ENCODE results near the gene ZNF845. TPM values are rescaled to one million over a fixed set of nuclear protein-coding genes. Genes with fewer than 3 reads are reported as not detected.

ZNF845 gene
- total RNA-seq: 4.6 and 5.0 TPM in 2 replicates
- polyA plus RNA-seq: 0.78 and 0.88 TPM in 2 replicates
- polyA plus RNA-seq (2011; cell fraction: cytosol; rRNA removed): 1.2 and 1.5 TPM in 2 replicates
- 1.9 and 2.3 TPM in 2 replicates for polyA plus RNA-seq (2011; cell fraction: nucleus; rRNA removed)
- polyA plus RNA-seq (2012): 3.5 and 4.0 TPM in 2 replicates
- polyA minus RNA-seq: 4.1 and 5.8 TPM in 2 replicates
- polyA minus RNA-seq (2011; cell fraction: cytosol; rRNA and poly(A)+ RNA removed): 2.9 TPM
- 3.0 and 5.0 TPM in 2 replicates for polyA minus RNA-seq (2011; cell fraction: nucleus; rRNA and poly(A)+ RNA removed)
- percentile 65 among the genes with signal in this experiment for Bru-seq, nascent RNA
- BruChase-seq, experiment 1, labeled RNA remaining after a 6-hour chase: percentile 55 among the genes with signal in this experiment
- BruChase-seq, experiment 2, labeled RNA remaining after a 2-hour chase: percentile 56 among the genes with signal in this experiment
- long read RNA-seq, full-length matches to known transcripts: 7 of 11 reads
- long read RNA-seq, partial matches to known transcripts: 0 of 11 reads
- long read RNA-seq, other reads (novel, unspliced or antisense): 4 of 11 reads

DNA sequence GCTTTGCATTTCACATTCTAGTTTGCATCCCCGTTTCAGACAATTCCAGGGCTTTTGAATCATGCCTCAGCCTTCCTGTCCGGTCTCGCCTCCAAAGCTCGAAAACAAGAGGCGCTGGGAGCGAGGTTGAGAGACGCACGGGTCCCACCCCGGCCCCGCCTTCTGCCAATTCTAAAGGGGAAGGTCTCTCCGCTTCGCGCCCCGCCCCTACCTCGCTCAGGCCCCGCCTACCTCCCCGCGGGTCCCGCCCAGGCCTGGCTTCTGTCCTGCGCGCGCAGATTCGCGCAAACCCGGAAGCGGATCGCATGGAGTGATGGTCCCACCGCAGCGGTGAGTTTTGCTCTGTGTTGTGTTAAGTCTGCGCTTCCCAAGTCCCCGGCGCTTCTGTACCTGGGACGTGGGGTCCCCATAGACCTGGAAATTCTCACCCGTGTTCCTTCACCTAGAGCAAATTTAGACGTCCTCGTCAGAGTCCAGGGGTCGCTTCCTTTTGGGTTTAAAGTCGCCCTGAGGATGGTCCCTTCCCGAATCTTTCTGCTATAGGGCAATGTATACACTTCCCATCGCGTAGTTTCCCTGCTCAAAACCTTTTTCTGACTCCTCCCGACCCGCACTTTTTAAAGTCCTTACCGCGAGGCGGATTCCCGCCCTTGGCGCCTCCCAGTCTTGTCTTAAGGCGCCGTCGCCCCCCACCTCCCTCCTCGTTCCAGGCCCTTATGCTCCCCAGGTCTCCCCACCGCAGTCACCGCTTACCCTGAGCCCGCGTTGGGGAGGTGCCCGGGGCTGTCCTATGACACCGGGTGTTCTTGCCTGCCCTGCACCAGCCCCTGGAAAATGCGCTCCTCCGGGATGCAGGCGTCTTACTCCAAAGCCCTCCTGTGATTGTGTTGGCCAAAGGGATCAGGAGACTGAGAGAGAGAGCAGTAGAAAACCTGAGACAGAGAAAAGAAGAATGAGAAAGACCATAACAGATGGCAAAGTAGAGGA is at the start of gene ZNF845:
ZNF845 (plus strand) TSS at position 287 of the 987 bp plus-strand sequence. CDS start 7,559 bp downstream, outside the sequence.
- Histone ChIP-seq H3K9ac (replicated peaks; ENCODE audit: extremely low read depth, insufficient read depth, low read length) (peak within 1 kb of the TSS; percentile 92), H3K27ac (ENCODE audit: insufficient read depth, low read depth, low read length) (peak within 1 kb of the TSS; percentile 84), H3K79me2 (ENCODE audit: control insufficient read depth, insufficient read depth, low read length) (peaks cover 7% of the 10 kb centered on the region), H4K20me1 (replicated peaks; ENCODE audit: control insufficient read depth, extremely low read depth, insufficient read depth, low read length) (no peaks in the 10 kb centered on the region), H3K4me1 (ENCODE audit: control insufficient read depth, extremely low read depth, insufficient read depth, low read length) (peaks cover 2% of the 10 kb centered on the region), H3K4me3 (replicated peaks in 1 of 3; ENCODE audit: insufficient read depth in 1 of 3, low read depth in 1 of 3, low read length in 3 of 3) (peak within 1 kb of the TSS; percentile 55 to 99 (median 98)), H3K36me3 (ENCODE audit: control insufficient read depth in 2 of 2, extremely low read depth in 1 of 2, insufficient read depth in 2 of 2, low read length in 2 of 2) (peaks cover 0 to 3% of the 10 kb centered on the region in 2 experiments), H3K27me3 (ENCODE audit: control insufficient read depth in 2 of 2, insufficient read depth in 2 of 2, low read length in 2 of 2) (no peaks in the 10 kb centered on the region), H3K4me2 (ENCODE audit: insufficient read depth, low read length) (peak within 1 kb of the TSS; percentile 93), H3K9me1 (replicated peaks; ENCODE audit: control insufficient read depth, extremely low read depth, insufficient read depth, low read length) (no peaks in the 10 kb centered on the region), H3K9me3 (replicated peaks; ENCODE audit: control insufficient read depth, insufficient read depth, low read length) (no peaks in the 10 kb centered on the region), H2AFZ (ENCODE audit: low read depth, low read length) (peak within 1 kb of the TSS; percentile 100)
- DNase-seq (ENCODE audit: low read depth, low spot score) (peak; percentile 95), FAIRE-seq (peak; percentile 98)
- intact Hi-C loops (cut with micrococcal nuclease) (loop anchor here (1.0 to 5.0 kb wide), 4 partner anchors 61 to 231 kb away; partner anchors contain the start of genes ZNF160, ZNF677 and ZNF765), dilution Hi-C loops (cut with MboI; ENCODE audit: extremely low pct_ligation_motif_present, low sequenced_read_pairs) (no loop called here)
- TF ChIP-seq POLR2AphosphoS5 (IDR thresholded peaks at IDR 0.05; ENCODE audit: insufficient read depth, low read depth, low read length) (peak; percentile 54), FOS (IDR thresholded peaks at IDR 0.05; ENCODE audit: borderline replicate concordance, insufficient read depth, low read length) (no peak), POLR2A (IDR thresholded peaks at IDR 0.05; ENCODE audit: low read depth, low read length) (peak; percentile 62)
- CTCF ChIA-PET: interaction anchor here (0.9 to 1.6 kb wide), 3 partner anchors 138 to 257 kb away, joined by 3 to 7 read pairs (median 5); no protein-coding TSS in a partner anchor
- BruUV-seq (replicated peaks): TSS peak; percentile 87
- POLR2A ChIA-PET: no interaction called here

DNA sequence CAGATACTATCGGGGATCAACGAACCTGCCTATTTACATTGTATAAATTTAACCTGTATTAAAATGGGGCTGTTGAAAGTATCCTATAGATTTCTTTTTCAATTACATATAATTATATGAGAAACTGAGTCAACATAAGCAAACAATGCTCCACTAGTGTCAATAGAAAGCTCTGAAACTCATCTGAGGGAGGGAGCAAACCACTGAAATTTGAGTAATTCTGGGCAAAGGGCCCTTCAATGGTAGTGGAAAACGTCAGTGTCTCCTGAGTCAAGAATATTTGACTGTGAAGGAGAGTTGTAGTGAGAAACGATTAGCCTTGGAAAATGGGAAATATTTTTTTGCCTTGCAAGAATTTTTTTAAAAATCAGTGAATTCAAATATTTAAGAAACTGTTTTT is 48.5 kb upstream of the ZNF845 start:
- Histone ChIP-seq H4K20me1 (replicated peaks; ENCODE audit: control insufficient read depth, extremely low read depth, insufficient read depth, low read length) (no peaks in the 10 kb centered on the region), H3K36me3 (ENCODE audit: control insufficient read depth in 2 of 2, extremely low read depth in 1 of 2, insufficient read depth in 2 of 2, low read length in 2 of 2) (no peaks in the 10 kb centered on the region), H2AFZ (ENCODE audit: low read depth, low read length) (no peak overlapping the region), H3K4me1 (ENCODE audit: control insufficient read depth, extremely low read depth, insufficient read depth, low read length) (no peaks in the 10 kb centered on the region), H3K79me2 (ENCODE audit: control insufficient read depth, insufficient read depth, low read length) (no peaks in the 10 kb centered on the region), H3K27me3 (ENCODE audit: control insufficient read depth in 2 of 2, insufficient read depth in 2 of 2, low read length in 2 of 2) (no peaks in the 10 kb centered on the region), H3K9ac (replicated peaks; ENCODE audit: extremely low read depth, insufficient read depth, low read length) (no peak overlapping the region), H3K9me1 (replicated peaks; ENCODE audit: control insufficient read depth, extremely low read depth, insufficient read depth, low read length) (no peaks in the 10 kb centered on the region), H3K4me3 (replicated peaks in 1 of 3; ENCODE audit: insufficient read depth in 1 of 3, low read depth in 1 of 3, low read length in 3 of 3) (no peak overlapping the region), H3K27ac (ENCODE audit: insufficient read depth, low read depth, low read length) (no peak overlapping the region), H3K4me2 (ENCODE audit: insufficient read depth, low read length) (no peak overlapping the region), H3K9me3 (replicated peaks; ENCODE audit: control insufficient read depth, insufficient read depth, low read length) (no peaks in the 10 kb centered on the region)
- TF ChIP-seq POLR2AphosphoS5 (IDR thresholded peaks at IDR 0.05; ENCODE audit: insufficient read depth, low read depth, low read length) (no peak), EZH2 (IDR thresholded peaks at IDR 0.05; ENCODE audit: borderline replicate concordance, low read depth, low read length, severe bottlenecking) (no peak)
- CTCF ChIA-PET: no interaction called here
- intact Hi-C loops (cut with micrococcal nuclease) (no loop called here), dilution Hi-C loops (cut with MboI; ENCODE audit: extremely low pct_ligation_motif_present, low sequenced_read_pairs) (no loop called here)
- BruUV-seq (replicated peaks): no TSS peak
- FAIRE-seq (no peak), DNase-seq (ENCODE audit: low read depth, low spot score) (no peak)
- POLR2A ChIA-PET: no interaction called here

All from endothelial cell of umbilical vein (primary cell).